NCI-H69 (cell line): Measurements from ENCODE around the gene PTEN.
"Not testable (repeated sequence)": the region's sequence is repeated elsewhere in the genome, so short reads cannot be mapped to it uniquely, and the experiment has no call there.

ENCODE experiments used
- DNase-seq: peaks from one replicate; lab custom pipeline; 2025; lab: John Stamatoyannopoulos, UW

PTEN gene

GRCh38 chr10:87863053-87863943 is at the start of gene PTEN, which contains the start of gene KLLN:
Gene PTEN (plus strand): TSS chr10:87863625. CDS start chr10:87864470, 845 bp downstream.
Gene KLLN (minus strand): TSS chr10:87863533. CDS start chr10:87862487, 1,046 bp downstream.
- DNase-seq = peak; percentile 94

DNA sequence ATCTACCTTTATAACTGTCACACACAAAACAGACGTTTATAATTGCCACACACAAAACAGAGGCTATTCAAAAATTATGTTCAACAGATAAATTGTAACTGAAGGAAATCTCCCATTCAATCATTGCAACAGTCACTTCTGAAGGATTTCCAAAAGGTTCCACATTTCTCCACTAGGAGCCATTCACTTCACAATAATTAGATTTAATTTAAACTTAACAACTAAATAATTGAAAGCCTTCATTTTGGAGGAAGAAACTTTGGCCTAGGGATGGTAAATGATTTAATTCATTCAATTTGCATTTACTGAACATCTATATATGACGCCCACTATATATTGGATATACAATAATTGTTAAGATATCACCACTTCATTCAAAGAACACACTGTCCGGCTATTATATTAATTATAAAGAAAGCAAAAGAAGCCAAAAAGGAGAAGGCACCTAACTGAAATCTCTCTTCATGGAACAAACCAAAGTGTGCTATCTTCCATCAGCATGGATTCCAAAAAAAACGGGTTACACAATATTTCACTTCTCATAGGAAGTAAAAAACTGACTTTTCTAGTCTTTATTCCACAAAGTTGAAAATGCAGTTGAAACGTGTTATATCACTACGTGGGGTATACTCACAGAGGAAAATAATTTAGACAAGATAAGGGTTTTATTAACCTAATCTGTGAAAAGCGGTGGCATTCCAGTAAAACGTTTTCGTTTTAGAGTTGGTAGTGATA is 47.1 kb upstream of the PTEN start:
- DNase-seq = no peak

- peak; percentile 25 for DNase-seq
Measured at GRCh38 chr10:87816898-87817608, 46.4 kb upstream of the PTEN start.

- peak; percentile 91 for DNase-seq
Measured at GRCh38 chr10:87817609-87818504, 45.6 kb upstream of the PTEN start, which contains the start of gene ATAD1. Gene ATAD1 (minus strand): TSS chr10:87818226. CDS start chr10:87814599, 3,627 bp downstream.

GRCh38 chr10:87818505-87819288 is 44.7 kb upstream of the PTEN start:
- DNase-seq = peak; percentile 73

DNA sequence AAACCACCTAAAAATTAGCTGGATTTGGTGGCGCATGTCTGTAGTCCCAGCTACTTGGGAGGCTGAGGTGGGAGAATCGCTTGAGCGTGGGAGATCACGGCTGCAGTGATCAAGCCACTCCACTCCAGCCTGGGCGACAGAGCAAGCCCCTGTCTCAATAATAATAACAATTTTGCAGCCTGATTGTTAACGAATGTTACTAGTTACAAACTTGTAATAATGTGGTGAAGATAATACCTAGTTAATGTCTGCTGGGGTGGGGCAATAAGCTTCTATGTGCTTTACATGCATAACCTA is 44.2 kb upstream of the PTEN start:
- no peak for DNase-seq

- DNase-seq = no peak
Measured at GRCh38 chr10:87826653-87827052, 36.8 kb upstream of the PTEN start.

GRCh38 chr10:87827681-87828080 is 35.7 kb upstream of the PTEN start:
- DNase-seq = no peak

DNA sequence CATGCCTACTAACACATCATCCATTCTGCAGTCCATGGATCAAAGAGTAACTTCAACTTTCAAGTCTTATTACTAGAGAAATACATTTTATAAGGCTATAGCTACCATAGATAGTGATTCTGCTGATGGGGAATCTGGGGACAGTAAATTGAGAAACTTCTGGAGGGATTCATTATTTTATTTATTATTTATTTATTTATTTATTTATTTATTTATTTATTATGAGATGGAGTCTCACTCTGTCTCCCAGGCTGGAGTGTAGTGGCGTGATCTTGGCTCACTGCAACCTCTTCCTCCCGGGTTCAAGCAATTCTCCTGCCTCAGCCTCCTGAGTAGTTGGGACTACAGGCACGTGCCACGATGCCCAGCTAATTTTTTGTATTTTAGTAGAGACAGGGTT is 34.4 kb upstream of the PTEN start:
- DNase-seq = not testable (repeated sequence)

DNA sequence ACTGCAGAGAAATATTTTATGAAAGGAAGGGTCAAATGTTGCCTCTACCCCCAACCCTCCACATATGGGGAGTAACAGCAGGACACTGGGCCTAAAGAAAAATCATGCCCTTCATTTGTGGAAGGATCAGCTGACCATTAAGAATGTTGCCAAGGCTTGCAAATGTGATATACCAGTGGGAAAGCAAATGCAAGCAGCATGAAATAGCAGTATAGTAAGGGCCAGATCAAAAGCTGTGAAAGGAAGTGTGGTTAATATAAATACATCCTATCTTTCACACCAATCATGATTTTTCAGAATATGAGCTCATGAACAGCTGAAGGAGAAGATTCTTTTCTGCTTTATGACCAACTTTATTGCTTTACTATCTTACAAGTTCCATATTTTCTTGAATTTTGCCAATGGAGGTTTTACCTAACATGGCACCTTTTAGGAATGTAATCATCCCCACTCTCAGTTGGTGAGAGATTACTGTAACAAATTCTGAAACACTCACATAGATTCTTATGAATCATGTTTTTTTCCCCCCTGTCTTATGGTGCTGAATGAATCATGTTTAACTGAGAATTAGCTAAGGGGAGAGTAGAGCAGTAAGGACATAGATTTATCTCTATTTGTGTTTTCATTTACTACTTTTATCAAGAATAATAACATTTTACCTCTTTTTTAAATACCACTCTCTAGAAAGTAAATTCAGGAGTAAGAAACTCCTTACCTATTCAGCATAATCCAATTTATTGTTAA is 33.3 kb upstream of the PTEN start:
- DNase-seq = no peak

DNA sequence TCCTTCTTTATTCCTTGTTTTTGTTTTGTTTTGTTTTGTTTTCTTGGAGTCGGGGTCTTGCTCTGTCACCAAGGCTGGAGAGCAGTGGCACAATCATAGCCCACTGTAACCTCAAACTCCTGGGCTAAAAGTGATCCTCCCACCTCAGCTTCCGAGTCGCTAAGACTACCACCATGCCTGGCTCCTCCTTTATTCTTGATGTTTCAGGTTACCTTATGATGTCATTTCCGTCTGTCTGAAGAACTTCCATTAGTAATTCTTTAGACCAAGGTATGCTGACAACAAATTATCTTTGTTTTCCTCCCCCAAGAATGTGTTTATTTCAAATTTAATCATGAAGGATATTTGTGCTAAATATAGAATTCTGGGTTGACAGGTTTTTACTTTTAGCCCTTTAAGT is 27.3 kb upstream of the PTEN start:
- DNase-seq = no peak

GRCh38 chr10:87837445-87837844 is 26.0 kb upstream of the PTEN start:
- no peak for DNase-seq

- DNase-seq = no peak
Measured at GRCh38 chr10:87838650-87839049, 24.8 kb upstream of the PTEN start.

DNA sequence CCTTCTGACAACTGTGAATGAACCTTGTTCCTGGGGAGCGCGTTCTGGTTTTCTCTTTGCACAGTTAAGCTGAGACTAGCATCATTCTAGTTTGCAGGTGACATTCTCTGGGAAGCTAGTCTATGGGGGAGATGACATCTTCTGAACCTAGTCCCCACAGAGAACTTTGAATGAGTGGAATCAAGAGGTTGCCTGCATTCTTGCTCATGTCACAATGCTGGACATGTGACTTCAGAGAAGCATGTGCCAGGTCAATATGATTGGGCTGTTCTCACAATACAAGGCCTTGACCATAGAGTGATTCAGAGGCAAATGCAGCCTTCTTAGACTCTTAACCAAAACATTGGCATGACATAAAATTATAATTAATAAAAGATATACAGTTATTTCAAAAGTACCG is 22.2 kb upstream of the PTEN start:
- DNase-seq = no peak

DNA sequence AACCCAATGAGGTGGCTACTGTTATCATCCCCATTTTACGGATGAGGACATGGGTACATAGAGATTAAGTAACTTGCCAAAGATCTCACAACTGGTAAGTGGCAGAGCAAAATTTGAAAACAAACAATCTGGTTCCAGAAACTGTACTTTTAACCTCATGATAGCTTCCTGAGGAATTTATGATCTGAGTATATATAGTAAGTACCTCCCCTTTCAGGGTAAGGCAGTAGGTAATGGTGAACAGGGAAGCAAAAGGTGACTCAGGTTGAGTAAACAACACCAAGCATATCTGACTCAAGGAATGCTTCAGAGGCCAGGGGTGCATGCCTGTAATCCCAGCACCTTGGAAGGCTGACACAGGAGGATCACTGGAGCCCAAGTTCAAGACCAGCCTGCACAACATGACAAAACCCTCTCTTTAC is 21.2 kb upstream of the PTEN start:
- no peak for DNase-seq

GRCh38 chr10:87842776-87843497 is 20.5 kb upstream of the PTEN start:
- peak; percentile 75 for DNase-seq

GRCh38 chr10:87843714-87844113 is 19.7 kb upstream of the PTEN start:
- no peak for DNase-seq

- no peak for DNase-seq
Measured at GRCh38 chr10:87844837-87845623, 18.4 kb upstream of the PTEN start.
